GM18502 (cell line): Measurements from ENCODE around the gene NUP98.
"Not testable (repeated sequence)": the region's sequence is repeated elsewhere in the genome, so short reads cannot be mapped to it uniquely, and the experiment has no call there.

ENCODE experiments used
- ATAC-seq: cut with Tn5 transposase; IDR thresholded peaks from one replicate; pipeline ENCODE4 v1.9.1; 2021; ENCODE audit warnings: mild to moderate bottlenecking; ENCODE audit not compliant: unreplicated experiment, poor library complexity

Gene NUP98

GRCh38 chr11:3648843-3649242, 148.5 kb downstream of the NUP98 start:
- ATAC-seq, result not testable (repeated sequence)

DNA sequence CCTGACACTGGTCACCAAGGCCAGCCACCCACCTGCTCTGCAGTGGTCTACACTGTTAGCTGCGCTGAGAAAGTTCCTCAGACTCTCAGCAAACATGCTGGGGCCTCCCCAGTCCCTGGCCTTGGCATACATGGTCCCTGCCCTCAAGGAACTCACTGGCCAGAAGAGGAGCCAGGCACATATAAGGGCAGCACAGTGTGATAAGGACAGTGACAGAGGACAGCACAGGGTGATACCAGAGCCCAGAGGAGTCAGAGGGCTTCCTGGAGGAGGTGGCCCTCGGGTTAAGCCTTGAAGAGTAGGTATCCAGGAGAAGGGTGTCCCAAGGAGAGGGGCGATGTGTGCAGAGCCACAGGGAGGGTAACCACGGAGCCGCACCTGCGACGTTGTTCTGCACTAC, 151.8 kb downstream of the NUP98 start:
- no peak for ATAC-seq

DNA sequence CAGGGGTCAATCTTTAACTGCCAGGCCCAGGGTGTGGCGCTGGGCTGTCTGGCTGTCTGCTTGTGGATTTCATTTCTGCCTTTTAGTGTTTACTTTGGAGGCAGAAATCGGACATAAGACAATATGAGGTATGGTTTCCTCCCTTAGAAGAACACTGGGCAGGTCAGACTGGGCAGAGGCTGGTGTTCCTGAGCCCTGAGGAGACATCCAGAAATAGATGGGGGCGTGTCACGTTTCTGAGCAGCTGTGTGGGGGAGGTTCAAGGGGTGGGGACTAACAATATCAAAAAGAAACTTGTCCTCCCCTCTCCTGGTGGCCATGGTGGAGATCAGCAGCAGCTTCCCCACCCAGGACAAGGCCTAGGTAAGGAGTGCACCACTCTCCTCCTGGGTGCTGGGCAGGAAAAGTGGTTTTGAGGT, 152.5 kb downstream of the NUP98 start, which contains the start of gene ART1:
ART1 (plus strand) TSS at position 312 of the 419 bp plus-strand sequence. CDS start 14,086 bp downstream, outside the sequence.
- no peak for ATAC-seq

DNA sequence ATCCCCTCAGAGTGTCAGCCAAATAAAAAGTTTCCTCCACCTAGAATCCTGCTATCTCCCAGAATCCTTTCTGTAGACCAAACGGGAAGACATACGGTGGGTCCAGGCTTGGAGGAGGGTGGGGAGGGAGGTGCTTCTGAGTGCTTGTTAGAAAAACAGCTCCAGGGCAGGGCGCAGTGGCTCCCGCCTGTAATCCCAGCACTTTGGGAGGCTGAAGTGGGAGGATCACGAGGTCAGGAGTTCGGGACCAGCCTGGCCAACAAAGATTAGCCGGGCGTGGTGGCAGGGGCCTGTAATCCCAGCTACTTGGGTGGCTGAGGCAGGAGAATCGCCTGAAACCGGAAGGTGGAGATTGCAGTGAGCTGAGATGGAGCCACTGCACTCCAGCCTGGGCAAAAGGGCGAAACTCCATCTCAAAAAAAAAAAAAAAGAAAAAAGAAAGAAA, 154.2 kb downstream of the NUP98 start:
- ATAC-seq, result not testable (repeated sequence)

DNA sequence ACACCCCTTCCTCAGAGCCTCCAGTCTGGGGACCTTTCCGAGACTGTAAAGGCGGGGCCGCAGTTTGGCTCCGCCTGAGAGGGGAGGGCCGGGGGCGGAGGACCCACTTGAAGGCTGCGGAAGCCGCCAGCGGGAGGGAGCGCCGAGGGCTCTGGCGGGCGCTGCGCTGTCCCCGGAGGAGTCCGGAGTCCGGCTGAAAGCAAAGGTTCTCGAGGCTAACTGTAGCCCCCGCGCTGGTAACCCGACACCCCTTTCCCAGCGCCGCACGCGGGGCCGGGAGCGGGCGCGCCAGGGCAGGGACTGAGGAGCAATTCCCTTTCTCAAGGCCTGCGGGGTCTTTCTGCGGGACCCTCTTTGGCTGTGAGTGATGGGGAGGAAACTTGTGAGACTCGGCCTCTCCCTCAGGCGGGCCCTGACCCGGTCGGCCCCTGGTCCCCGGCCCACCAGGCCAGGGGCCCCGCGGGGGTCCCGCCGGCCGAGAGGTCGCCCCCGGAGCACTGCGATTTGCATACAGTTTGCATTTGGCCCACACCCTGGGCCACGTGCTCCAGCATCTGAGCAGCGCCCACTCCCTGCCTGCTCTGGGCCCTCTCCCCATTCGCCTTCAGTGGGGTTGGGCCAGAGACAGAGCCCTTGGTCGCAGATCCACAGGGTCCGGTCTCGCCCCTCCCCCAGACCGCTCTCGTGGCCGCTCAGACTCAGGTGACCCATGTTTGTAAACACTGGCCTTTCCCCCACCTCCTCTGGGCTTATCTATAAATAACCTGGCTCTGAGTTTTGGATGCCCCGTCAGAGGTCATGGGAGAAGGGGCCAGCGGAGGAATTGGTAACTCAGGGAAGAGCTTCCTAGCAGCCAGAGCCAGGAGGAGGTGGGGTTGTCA, 155.0 kb downstream of the NUP98 start:
- peak; percentile 69 for ATAC-seq

DNA sequence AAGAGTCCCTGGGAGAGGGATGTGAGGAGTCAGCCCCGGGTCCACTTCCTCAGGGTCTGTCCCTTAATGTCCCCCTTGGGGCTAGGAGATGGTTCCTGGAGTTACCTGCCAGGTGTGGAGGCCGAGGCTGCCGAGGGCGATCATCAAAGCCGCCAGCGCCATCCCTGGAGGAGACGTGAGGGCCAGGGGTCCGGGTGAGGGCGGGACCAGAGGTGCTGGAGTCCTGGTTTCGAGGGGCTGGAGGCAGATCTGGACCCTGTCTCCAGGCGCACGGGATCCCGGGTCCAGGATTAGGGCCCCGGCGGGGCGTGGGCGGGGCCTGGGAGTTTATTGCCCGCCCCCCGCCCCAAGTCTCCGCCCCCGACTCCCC, 155.7 kb downstream of the NUP98 start, which contains the start of gene ART5:
ART5 (minus strand) TSS at position 292 of the 370 bp plus-strand sequence; CDS start at position 162, 130 bp downstream.
- ATAC-seq, result no peak

DNA sequence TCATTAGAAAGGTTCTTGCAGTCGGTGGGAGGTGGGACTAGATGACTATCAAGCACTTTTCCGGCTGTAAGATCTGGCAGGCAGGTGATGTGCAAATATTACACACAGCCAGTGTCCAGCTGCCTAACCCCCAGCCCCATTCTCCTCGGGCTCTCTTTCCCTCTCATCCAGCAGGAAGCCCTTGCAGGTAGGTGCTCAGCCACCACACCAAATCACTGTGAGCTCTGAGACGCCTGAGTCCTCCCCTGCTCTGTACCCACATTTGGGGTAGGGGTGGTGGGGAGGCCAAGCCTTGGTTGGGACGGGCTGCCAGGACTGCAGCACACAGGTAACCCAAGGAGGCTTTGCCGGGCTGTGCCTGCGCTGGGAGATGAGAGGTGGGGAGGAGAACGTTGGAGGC, 156.2 kb downstream of the NUP98 start:
- ATAC-seq, result no peak

- no peak for ATAC-seq
Measured at GRCh38 chr11:3639841-3640240, 157.5 kb downstream of the NUP98 start.

DNA sequence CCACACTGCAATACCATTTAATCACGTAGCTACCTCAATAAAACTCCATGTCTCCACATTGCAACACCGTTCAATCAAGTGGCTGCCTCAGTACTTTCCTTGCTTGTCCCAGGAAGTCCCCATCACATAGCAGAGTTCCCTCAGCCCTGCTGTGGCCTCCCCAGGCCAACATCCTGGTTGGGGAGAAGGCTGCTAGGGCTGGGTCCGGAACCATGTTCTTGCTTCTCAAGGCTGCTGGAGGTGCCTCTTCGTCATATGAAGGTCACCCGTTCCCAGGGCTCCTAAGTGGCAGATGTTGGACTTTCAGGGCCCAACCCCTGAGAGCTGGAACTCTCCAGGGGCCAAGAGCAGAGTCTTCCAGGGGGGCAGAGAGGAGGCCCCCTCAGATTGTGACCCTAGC, 158.8 kb downstream of the NUP98 start:
- no peak for ATAC-seq

GRCh38 chr11:3637201-3637600, 160.2 kb downstream of the NUP98 start:
- ATAC-seq, result no peak

DNA sequence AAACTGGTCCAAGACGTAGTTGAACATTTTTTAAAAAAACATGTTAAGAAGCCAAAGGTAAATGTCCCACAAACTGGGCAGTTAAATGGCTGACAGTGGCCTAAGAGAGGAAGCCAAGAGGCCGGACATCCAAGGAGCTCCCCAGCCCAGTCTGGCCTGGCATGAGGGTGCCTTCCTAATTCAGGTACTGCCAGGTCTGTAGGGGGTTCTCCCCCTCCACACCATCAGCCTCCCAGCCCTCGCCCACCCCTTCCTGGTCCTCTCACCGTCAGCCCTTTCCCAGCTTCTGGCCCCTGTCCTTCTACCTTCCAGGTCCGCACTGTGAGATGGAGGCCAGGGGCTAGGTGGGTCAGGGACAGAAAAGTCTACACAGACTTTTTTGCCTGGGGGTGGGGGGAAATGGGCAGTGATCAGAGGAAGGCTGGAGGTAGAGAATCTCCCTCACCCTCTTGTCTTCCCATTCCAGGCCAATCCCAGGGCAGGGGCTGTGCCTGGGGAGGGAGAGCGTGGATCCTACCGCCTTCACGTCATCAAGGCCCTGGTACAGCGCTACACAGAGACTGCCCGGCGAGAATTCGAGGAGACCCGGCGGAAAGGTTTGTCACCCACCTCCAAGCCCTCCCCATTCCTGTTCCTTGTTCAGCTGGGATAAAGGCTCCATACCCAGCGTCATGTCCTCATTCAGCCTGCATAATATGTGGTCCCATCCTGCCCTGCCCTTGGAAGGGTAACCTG, 161.5 kb downstream of the NUP98 start:
- ATAC-seq, result no peak

DNA sequence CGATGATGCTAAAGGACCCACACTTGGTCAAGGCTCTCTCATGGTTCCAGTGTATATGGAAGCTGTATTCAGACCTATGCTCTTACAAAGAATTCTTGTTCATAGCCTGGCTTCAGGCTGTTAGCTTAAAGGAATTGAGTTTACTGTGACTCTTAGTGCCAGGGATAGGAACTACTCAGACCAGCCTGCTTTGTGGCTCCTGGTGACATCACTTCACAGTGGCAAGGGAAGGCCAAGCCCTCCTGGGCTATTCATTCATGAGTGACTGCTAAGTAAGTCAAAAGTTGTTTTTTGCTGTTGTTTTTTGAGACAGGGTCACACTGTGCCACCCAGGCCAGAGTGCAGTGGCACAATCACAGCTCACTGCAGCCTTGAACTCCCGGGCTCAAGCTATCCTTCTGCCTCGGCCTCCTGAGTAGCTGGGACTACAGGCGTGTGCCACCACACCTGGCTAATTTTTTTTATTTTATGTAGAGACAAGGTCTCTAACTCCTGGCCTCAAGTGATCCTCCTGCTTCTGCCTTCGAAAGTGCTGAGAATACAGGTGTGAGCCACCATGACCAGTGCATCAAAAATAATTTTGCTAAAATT, 165.2 kb downstream of the NUP98 start:
- no peak for ATAC-seq

- ATAC-seq, result no peak
Measured at GRCh38 chr11:3631331-3631730, 166.0 kb downstream of the NUP98 start.

GRCh38 chr11:3627291-3627690, 170.1 kb downstream of the NUP98 start:
- ATAC-seq, result no peak

DNA sequence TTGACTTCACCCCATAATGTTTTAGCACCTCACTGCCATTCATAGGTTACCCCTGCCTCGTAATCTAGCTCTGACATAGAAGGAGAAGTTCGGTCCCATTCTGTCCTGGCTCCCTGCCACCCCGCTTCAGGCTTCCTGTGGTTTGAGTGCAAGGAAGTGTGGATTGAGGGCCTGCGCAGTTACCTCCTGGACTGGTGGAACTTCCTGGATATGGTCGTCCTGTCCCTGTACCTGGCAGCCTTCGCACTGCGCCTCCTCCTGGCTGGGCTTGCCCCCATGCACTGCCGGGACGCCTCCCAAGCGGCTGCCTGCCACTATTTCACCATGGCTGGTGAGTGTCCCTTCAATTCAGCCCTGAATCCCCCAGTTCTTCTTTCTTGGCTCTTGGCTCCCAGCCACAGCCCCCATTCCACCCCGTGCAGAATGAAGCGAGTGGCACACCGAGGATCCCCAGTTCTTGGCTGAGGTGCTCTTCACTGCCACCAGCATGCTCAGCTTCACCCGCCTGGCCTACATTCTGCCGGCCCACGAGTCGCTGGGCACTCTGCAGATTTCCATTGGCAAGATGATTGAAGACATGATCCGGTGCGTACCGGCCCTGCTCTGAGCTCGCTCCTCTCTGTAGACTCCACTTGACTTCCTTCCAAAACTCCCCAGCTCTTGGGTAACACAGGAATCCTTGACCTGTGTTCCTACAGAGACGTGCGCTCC, 170.9 kb downstream of the NUP98 start:
- ATAC-seq, result no peak
